ENCODE measurements around the gene ASPHD2.

GRCh38 chr22:26399289-26399688 is 29.8 kb upstream of the ASPHD2 start:
- TF ChIP-seq EP300 (IDR thresholded peaks at IDR 0.05; ENCODE audit: borderline replicate concordance in 1 of 2, low read depth in 1 of 2, low read length in 1 of 2): no peak
- no peak for TF ChIP-seq CTCF (IDR thresholded peaks at IDR 0.05)
- TF ChIP-seq MAX (IDR thresholded peaks at IDR 0.05; ENCODE audit: low read depth): no peak
- no peak for TF ChIP-seq SMC3 (IDR thresholded peaks at IDR 0.05; ENCODE audit: low read depth, low read length)
- TF ChIP-seq EZH2phosphoT487 (IDR thresholded peaks at IDR 0.05; ENCODE audit: borderline replicate concordance, low read depth): no peak
- no peak for TF ChIP-seq YY1 (IDR thresholded peaks at IDR 0.05; ENCODE audit: low read depth)
- TF ChIP-seq TCF12 (IDR thresholded peaks at IDR 0.05): no peak
- no peak for TF ChIP-seq FOXJ3 (CRISPR knock-in tag; IDR thresholded peaks at IDR 0.05)
- no peak for TF ChIP-seq POLR2AphosphoS5 (IDR thresholded peaks at IDR 0.05; ENCODE audit: low read depth, low read length)

Measured in SK-N-SH (cell line).